NB4 (cell line): ENCODE data around the gene LRRC4.

ENCODE experiments used
- MYC ChIP-seq: IDR thresholded peaks from 2 replicates; pipeline ENCODE4 v1.6.1; 2011; ENCODE audit warnings: low read depth, low read length
- POLR2A ChIP-seq: IDR thresholded peaks from 2 replicates; pipeline ENCODE4 v1.6.1; 2011; ENCODE audit warnings: mild to moderate bottlenecking; ENCODE audit not compliant: insufficient read length; ENCODE audit errors: extremely low read depth
- TF ChIP-seq, protein P1 (sequence below): IDR thresholded peaks from one replicate; pipeline ENCODE4 v1.5.1; 2012; ENCODE audit warnings: low read depth, low read length
- TF ChIP-seq, protein P2 (sequence below): IDR thresholded peaks from 2 replicates; pipeline ENCODE4 v1.6.1; 2011; ENCODE audit warnings: low read depth, low read length

DNA sequence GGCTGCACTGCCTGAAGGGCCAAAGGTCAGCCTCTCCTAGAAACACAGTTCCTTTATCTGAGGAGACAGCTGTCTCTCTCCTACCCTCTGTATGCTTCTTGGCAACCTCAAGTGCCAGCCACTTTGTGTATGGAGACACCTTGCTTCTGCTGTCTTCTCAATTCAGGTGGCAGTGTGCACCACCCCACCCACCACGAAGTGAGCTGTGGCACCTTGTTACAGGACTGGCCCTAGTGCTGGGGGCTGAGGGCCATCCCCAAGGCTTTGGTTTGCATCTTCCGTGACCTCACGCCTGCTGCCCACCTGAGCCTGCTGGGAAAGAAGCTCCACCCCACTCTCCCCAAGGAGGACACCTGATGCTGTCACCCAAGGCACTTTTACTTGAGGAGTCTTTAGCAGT lies 47.1 kb upstream of the LRRC4 start:
- TF ChIP-seq, protein P1, sequence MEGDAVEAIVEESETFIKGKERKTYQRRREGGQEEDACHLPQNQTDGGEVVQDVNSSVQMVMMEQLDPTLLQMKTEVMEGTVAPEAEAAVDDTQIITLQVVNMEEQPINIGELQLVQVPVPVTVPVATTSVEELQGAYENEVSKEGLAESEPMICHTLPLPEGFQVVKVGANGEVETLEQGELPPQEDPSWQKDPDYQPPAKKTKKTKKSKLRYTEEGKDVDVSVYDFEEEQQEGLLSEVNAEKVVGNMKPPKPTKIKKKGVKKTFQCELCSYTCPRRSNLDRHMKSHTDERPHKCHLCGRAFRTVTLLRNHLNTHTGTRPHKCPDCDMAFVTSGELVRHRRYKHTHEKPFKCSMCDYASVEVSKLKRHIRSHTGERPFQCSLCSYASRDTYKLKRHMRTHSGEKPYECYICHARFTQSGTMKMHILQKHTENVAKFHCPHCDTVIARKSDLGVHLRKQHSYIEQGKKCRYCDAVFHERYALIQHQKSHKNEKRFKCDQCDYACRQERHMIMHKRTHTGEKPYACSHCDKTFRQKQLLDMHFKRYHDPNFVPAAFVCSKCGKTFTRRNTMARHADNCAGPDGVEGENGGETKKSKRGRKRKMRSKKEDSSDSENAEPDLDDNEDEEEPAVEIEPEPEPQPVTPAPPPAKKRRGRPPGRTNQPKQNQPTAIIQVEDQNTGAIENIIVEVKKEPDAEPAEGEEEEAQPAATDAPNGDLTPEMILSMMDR: no peak
- TF ChIP-seq POLR2A (no peak), MYC (no peak)
- TF ChIP-seq, protein P2, sequence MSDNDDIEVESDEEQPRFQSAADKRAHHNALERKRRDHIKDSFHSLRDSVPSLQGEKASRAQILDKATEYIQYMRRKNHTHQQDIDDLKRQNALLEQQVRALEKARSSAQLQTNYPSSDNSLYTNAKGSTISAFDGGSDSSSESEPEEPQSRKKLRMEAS: no peak
